ENCODE results near the gene GMPR. TPM values are rescaled to one million over a fixed set of nuclear protein-coding genes. Genes with fewer than 3 reads are reported as not detected.

Gene GMPR
- total and polyA plus RNA-seq, 10 of the 15 experiments (the other 5 are each of a cell fraction or from before 2014, with no cell fraction given): 0.15 to 1.8 (median 0.49) TPM; not detected in 1

DNA sequence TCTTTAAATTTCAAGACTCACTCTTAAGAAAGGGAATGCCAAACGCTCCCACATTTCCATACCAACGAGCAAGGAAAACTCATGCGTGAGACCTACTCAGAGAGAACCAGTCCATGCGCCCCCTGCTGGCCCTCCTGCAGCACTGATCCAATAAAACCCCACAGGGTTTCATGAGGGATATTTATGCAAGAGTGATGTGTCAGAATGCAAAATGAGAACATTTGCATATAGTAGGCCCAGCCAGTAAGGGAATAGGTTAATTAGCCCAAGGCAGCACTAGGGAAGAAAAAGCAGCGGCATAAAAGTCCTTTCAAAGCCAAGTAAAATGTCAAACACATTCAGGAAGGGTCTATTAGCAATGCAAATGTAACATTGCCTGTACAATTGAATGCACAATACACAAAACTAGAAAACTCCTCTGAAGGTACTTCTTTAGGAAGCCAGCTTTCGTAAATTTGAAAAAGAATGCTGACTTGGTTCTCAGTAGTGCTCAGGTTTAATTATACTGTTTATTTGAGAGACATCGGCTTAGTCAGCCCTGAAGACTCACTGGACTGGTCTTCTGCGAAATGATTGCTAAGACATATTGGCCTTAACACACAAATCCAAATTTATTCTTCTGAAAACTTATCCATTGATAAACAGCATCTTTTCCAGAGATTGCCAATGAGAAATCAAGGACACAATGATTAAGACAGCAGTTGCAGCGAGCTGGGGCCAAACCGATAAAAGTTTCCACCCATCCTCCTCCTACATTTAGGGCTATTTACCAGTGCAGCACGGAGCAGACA is 93.2 kb downstream of the GMPR start:
- WGBS (ENCODE audit: insufficient coverage, insufficient replicate concordance, low lambda C conversion rate, missing lambda C conversion rate): 4% methylated on average over 11 of the region's 11 CpGs
- ChIA-PET RAD21 (ENCODE audit: unreplicated experiment) (interaction anchor here (0.5 to 5.5 kb wide), 34 partner anchors 9 to 538 kb away, joined by 3 to 41 read pairs (median 4); partner anchors contain the start of gene ATXN1), CTCF (interaction anchor here (0.6 to 8.3 kb wide), 63 partner anchors 9 to 755 kb away, joined by 3 to 115 read pairs (median 5); partner anchors contain the start of gene ATXN1), POLR2A (interaction anchor here (1.1 kb wide), 1 partner anchor 432 kb away, joined by 4 read pairs; no protein-coding TSS in a partner anchor), SMC1A (ENCODE audit: uncharacterized antibody, unreplicated experiment) (interaction anchor here (0.6 to 5.1 kb wide), 42 partner anchors 11 to 634 kb away, joined by 3 to 51 read pairs (median 5); partner anchors contain the start of gene ATXN1)
- Histone ChIP-seq H4K20me1 (ENCODE audit: control insufficient read depth, insufficient read depth) (no peaks in the 10 kb centered on the region), H2AFZ (ENCODE audit: control insufficient read depth, low read depth, low read length) (0 out of 2 replicates have a peak overlapping the region, but pooled peaks have one; percentile 2), H3K36me3 (ENCODE audit: control insufficient read depth in 2 of 2, insufficient read depth in 2 of 2, low read length in 1 of 2) (peaks cover 4 to 31% of the 10 kb centered on the region in 2 experiments), H3K9me3 (replicated peaks; ENCODE audit: control insufficient read depth, insufficient read depth, low read length) (no peaks in the 10 kb centered on the region; the same call in 2 of the 3 replicates), H3K4me2 (ENCODE audit: control insufficient read depth, insufficient read depth) (peak overlapping the region; percentile 85), H3K4me3 (no peak overlapping the region), H3K9ac (ENCODE audit: control insufficient read depth, insufficient read depth, low read length) (no peak overlapping the region), H3K4me1 (ENCODE audit: control insufficient read depth, insufficient read depth, low read length) (peaks cover 19% of the 10 kb centered on the region), H3K79me2 (ENCODE audit: control insufficient read depth, insufficient read depth, low read length) (no peaks in the 10 kb centered on the region; the same call in 1 of the 2 replicates), H3K27me3 (replicated peaks in 1 of 2; ENCODE audit: control insufficient read depth in 2 of 2, insufficient read depth in 2 of 2, low read length in 1 of 2) (no peaks in the 10 kb centered on the region), H3K27ac (ENCODE audit: control insufficient read depth, insufficient read depth) (peak overlapping the region; percentile 13; the same call in 1 of the 2 replicates)
- in situ Hi-C loops (cut with MboI): loop anchor here (5.0 to 10.0 kb wide), 2 partner anchors 183 to 631 kb away; no protein-coding TSS in a partner anchor
- BruUV-seq (replicated peaks): no TSS peak
- FAIRE-seq: peak; percentile 88
- peak; percentile 89 for ATAC-seq
- no peak for DNase-seq (ENCODE audit: low read depth, low spot score)
- intact Hi-C loops (cut with micrococcal nuclease; ENCODE audit: unreplicated experiment): loop anchor here (1.0 to 5.0 kb wide), 8 partner anchors 45 to 756 kb away; no protein-coding TSS in a partner anchor
- TF ChIP-seq SMARCA5 (IDR thresholded peaks at IDR 0.05) (no peak), ELK1 (IDR thresholded peaks at IDR 0.05; ENCODE audit: low read depth, low read length) (no peak), SMC3 (IDR thresholded peaks at IDR 0.05; ENCODE audit: borderline replicate concordance, low read length) (peak; percentile 73; the same call in 1 of the 2 replicates), E2F8 (IDR thresholded peaks at IDR 0.05; ENCODE audit: low read depth, partially characterized antibody) (no peak), ZNF592 (IDR thresholded peaks at IDR 0.05) (no peak), BCL3 (IDR thresholded peaks at IDR 0.05; ENCODE audit: borderline replicate concordance, insufficient read depth, low read depth, low read length, poor library complexity, severe bottlenecking) (no peak), RBBP5 (conservative IDR thresholded peaks at IDR 0.05) (no peak)
- TF ChIP-seq, protein P1, sequence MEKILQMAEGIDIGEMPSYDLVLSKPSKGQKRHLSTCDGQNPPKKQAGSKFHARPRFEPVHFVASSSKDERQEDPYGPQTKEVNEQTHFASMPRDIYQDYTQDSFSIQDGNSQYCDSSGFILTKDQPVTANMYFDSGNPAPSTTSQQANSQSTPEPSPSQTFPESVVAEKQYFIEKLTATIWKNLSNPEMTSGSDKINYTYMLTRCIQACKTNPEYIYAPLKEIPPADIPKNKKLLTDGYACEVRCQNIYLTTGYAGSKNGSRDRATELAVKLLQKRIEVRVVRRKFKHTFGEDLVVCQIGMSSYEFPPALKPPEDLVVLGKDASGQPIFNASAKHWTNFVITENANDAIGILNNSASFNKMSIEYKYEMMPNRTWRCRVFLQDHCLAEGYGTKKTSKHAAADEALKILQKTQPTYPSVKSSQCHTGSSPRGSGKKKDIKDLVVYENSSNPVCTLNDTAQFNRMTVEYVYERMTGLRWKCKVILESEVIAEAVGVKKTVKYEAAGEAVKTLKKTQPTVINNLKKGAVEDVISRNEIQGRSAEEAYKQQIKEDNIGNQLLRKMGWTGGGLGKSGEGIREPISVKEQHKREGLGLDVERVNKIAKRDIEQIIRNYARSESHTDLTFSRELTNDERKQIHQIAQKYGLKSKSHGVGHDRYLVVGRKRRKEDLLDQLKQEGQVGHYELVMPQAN (conservative IDR thresholded peaks at IDR 0.05): no peak
